OCI-LY3 (cell line): Measurements from ENCODE around the gene TSGA10IP.
A peak's percentile ranks its signal among the peaks of the same experiment; 100 is the strongest.

Source experiments
- H2AFZ ChIP-seq: fragments of 200-600, 300-600 bp; shearing (Covaris generic); 2 replicates; pipeline ENCODE4 v1.6.0; 2014; ENCODE audit warnings: antibody characterized with exemption, low read depth, low read length
- H3K27ac ChIP-seq: fragments of 200-600, 300-600 bp; sonication (generic); 2 replicates; pipeline ENCODE4 v1.5.1; 2014; ENCODE audit warnings: mild to moderate bottlenecking, low read length, moderate library complexity, mixed read lengths
- H3K27me3 ChIP-seq: fragments of 200-600, 300-600 bp; sonication (generic); 2 replicates; pipeline ENCODE4 v1.6.1; 2014; ENCODE audit warnings: low read depth, low read length, mixed read lengths
- H3K36me3 ChIP-seq: fragments of 200-600, 300-600 bp; sonication (generic); replicated peaks from 2 replicates; pipeline ENCODE3; 2014; ENCODE audit warnings: low read depth, low read length, mixed read lengths
- H3K4me1 ChIP-seq: fragments of 300-600, 200-600 bp; sonication (generic); 2 replicates; pipeline ENCODE4 v1.6.1; 2014; ENCODE audit warnings: low read length, mixed read lengths
- H3K4me2 ChIP-seq: fragments of 200-600, 300-600 bp; sonication (generic); 2 replicates; pipeline ENCODE4 v1.6.1; 2014; ENCODE audit warnings: low read length, mixed read lengths
- H3K4me3 ChIP-seq: fragments of 300-600, 200-600 bp; sonication (generic); 2 replicates; pipeline ENCODE4 v1.5.1; 2014; ENCODE audit warnings: antibody characterized with exemption, mild to moderate bottlenecking, low read length, moderate library complexity
- H3K79me2 ChIP-seq: fragments of 300-600, 200-600 bp; shearing (Covaris generic); 2 replicates; pipeline ENCODE4 v1.6.1; 2014; ENCODE audit warnings: mild to moderate bottlenecking, low read length, mixed read lengths
- H3K9ac ChIP-seq: fragments of 300-600, 200-600 bp; shearing (Covaris generic); 2 replicates; pipeline ENCODE4 v1.6.0; 2014; ENCODE audit warnings: mild to moderate bottlenecking, low read length, moderate library complexity
- H3K9me3 ChIP-seq: fragments of 200-600, 300-600 bp; shearing (Covaris generic); 2 replicates; pipeline ENCODE4 v1.6.1; 2014; ENCODE audit warnings: low read length, mixed read lengths; ENCODE audit not compliant: insufficient read depth
- H4K20me1 ChIP-seq: fragments of 200-600, 300-600 bp; sonication (generic); 2 replicates; pipeline ENCODE4 v1.6.1; 2016; ENCODE audit warnings: low read length, mixed read lengths; ENCODE audit not compliant: insufficient read depth
- EZH2phosphoT487 ChIP-seq: fragments of 200-600 bp; shearing (Covaris generic); IDR thresholded peaks from 2 replicates; pipeline ENCODE4 v1.6.1; 2018; ENCODE audit warnings: antibody characterized with exemption, mixed run types, low read depth
- TF ChIP-seq, protein P1 (sequence below): fragments of 200-600, 300-600 bp; sonication (generic); IDR thresholded peaks from 2 replicates; pipeline ENCODE4 v1.5.1; 2014; ENCODE audit warnings: antibody characterized with exemption, low read length, low read depth

TSGA10IP gene

DNA sequence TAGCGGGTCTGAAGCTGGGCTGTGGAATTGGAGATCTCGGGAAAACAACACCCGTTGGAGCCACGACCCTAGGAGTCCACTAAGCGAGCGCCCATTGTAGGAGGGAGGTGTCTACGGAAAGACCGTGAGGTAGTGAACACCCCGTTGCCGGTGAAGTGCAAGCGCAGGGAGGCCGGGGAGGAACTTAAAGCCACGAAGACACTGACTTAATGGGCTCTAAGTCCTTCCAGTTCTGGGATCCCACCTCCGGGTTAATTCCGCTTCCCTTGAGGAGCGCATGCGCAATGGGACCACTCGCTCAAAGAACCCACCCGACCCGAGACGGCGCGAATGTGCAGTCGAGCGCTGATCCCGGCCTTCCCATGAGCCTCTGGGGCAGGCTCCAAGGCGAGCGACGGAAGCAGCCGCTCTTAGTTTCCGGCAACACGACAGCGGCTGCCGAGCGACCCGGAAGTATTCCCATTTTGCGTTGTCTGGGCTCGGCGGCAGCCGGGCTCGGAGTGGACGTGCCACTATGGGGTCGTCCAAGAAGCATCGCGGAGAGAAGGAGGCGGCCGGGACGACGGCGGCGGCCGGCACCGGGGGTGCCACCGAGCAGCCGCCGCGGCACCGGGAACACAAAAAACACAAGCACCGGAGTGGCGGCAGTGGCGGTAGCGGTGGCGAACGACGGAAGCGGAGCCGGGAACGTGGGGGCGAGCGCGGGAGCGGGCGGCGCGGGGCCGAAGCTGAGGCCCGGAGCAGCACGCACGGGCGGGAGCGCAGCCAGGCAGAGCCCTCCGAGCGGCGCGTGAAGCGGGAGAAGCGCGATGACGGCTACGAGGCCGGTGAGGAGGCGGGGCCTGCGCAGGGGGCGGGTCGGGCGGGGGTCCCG lies 16.2 kb downstream of the TSGA10IP start, which contains the start of gene SART1:
Gene SART1 (plus strand): TSS at position 468 of the 874 bp plus-strand sequence. CDS start 47 bp downstream, at position 515.
- Histone ChIP-seq H2AFZ (peak within 1 kb of the TSS; percentile 44; the same call in 1 of the 2 replicates), H3K36me3 (peaks cover 13% of the 10 kb centered on the region), H3K4me3 (peak within 1 kb of the TSS; percentile 81), H3K4me2 (peak within 1 kb of the TSS; percentile 87), H3K27me3 (no peaks in the 10 kb centered on the region), H3K9ac (peak within 1 kb of the TSS; percentile 89), H3K27ac (peak within 1 kb of the TSS; percentile 72), H3K79me2 (peaks cover 32% of the 10 kb centered on the region), H3K4me1 (peaks cover 18% of the 10 kb centered on the region), H4K20me1 (0 out of 2 replicates have a peak, but pooled peaks cover 7% of the 10 kb centered on the region), H3K9me3 (no peaks in the 10 kb centered on the region)
- TF ChIP-seq, protein P1, sequence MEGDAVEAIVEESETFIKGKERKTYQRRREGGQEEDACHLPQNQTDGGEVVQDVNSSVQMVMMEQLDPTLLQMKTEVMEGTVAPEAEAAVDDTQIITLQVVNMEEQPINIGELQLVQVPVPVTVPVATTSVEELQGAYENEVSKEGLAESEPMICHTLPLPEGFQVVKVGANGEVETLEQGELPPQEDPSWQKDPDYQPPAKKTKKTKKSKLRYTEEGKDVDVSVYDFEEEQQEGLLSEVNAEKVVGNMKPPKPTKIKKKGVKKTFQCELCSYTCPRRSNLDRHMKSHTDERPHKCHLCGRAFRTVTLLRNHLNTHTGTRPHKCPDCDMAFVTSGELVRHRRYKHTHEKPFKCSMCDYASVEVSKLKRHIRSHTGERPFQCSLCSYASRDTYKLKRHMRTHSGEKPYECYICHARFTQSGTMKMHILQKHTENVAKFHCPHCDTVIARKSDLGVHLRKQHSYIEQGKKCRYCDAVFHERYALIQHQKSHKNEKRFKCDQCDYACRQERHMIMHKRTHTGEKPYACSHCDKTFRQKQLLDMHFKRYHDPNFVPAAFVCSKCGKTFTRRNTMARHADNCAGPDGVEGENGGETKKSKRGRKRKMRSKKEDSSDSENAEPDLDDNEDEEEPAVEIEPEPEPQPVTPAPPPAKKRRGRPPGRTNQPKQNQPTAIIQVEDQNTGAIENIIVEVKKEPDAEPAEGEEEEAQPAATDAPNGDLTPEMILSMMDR = no peak
- no peak for TF ChIP-seq EZH2phosphoT487

DNA sequence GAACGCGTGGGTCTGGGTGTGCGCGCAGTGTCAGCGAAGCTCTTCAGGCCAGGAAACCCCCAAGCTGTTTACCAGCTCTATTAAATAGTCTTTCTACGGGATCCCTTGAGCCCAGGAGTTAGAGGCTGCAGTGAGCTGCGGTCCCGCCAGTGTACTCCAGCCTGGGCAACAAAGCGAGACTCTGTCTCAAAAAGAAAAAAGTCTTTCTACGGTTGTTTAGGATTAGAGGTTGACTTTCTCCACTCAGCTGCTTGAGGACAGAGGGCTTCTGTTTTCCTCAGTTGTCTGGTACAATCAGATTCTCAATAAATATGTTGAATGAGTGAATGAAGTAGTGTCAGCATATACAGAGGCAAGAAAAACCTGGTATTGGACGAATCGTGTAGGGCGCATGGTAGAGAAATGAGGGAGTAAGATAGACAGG lies 16.9 kb downstream of the TSGA10IP start:
- H3K27ac ChIP-seq = no peak overlapping the region

DNA sequence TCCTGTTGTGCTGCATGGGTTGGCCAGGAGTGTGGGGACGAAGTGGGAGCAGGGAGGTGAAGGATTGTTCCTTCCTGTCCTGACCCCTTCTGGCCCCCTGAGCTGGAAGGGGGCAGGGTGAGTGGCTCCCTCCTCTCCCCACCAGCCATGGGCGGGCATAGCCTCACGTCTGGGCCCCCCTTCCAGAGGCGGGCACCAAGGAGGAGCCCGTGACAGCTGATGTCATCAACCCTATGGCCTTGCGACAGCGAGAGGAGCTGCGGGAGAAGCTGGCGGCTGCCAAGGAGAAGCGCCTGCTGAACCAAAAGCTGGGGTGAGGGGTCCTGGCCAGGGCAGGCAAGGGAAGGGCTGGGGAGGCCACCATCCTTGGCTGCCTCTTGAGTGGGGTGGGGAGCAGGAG lies 19.6 kb downstream of the TSGA10IP start:
- TF ChIP-seq, protein P1 = no peak
- no peak for TF ChIP-seq EZH2phosphoT487
- H3K9ac ChIP-seq = no peak overlapping the region
- 0 out of 2 replicates have a peak, but pooled peaks cover 7% of the 10 kb centered on the region for H4K20me1 ChIP-seq
- H3K36me3 ChIP-seq = peaks cover 38% of the 10 kb centered on the region
- H3K27me3 ChIP-seq = no peaks in the 10 kb centered on the region
- H3K4me1 ChIP-seq = peaks cover 10% of the 10 kb centered on the region
- no peak overlapping the region for H2AFZ ChIP-seq
- no peak overlapping the region for H3K4me2 ChIP-seq
- no peak overlapping the region for H3K27ac ChIP-seq
- no peaks in the 10 kb centered on the region for H3K9me3 ChIP-seq
- no peak overlapping the region for H3K4me3 ChIP-seq
- peaks cover 32% of the 10 kb centered on the region for H3K79me2 ChIP-seq

More for the DNA sequence above, 16.9 kb downstream of the TSGA10IP start:
- Histone ChIP-seq H3K4me3 (peak overlapping the region; percentile 81), H3K4me2 (peak overlapping the region; percentile 87), H4K20me1 (0 out of 2 replicates have a peak, but pooled peaks cover 7% of the 10 kb centered on the region), H3K4me1 (peaks cover 11% of the 10 kb centered on the region), H3K9ac (peak overlapping the region; percentile 87), H3K79me2 (peaks cover 32% of the 10 kb centered on the region), H3K9me3 (no peaks in the 10 kb centered on the region), H3K36me3 (peaks cover 19% of the 10 kb centered on the region), H3K27me3 (no peaks in the 10 kb centered on the region), H2AFZ (no peak overlapping the region)
- no peak for TF ChIP-seq EZH2phosphoT487
- TF ChIP-seq, protein P1 = no peak
